Adrenal gland (tissue), 5 donors: ENCODE measurements around the gene ITGA11.

Experiments
- CTCF ChIP-seq, 6 experiments: fragments of 450-650 bp in 4 of 6; fragments of 200-600 bp in 2 of 6; sonication (generic) in 1 of 6; IDR thresholded peaks; 1 replicate in 5 of 6; 2 replicates in 1 of 6; pipeline versions ENCODE4 v1.5.1 to v1.8.0; 2016 to 2021; ENCODE audit warnings: antibody characterized with exemption in 6 of 6, mild to moderate bottlenecking in 2 of 6, moderate library complexity in 1 of 6
- POLR2A ChIP-seq, 2 donors: fragments of 450-650 bp; IDR thresholded peaks; one replicate each; pipeline ENCODE4 v1.6.1; 2017; ENCODE audit warnings: antibody characterized with exemption in 2 of 2, mild to moderate bottlenecking in 2 of 2, moderate library complexity in 1 of 2
- donor health status: DM: no; HTN: no; CAD: no.

- no peak for TF ChIP-seq CTCF (IDR thresholded peaks at IDR 0.05)
- TF ChIP-seq POLR2A (IDR thresholded peaks at IDR 0.05) = no peak
These were observed 20.7 kb downstream of the ITGA11 start for GRCh38 chr15:68411343-68411675.
